Ammon's horn (tissue), 1 donor: ENCODE data around the gene SHPK.
"Not testable (repeated sequence)": the region's sequence is repeated elsewhere in the genome, so short reads cannot be mapped to it uniquely, and the experiment has no call there.

Source experiments
- DNase-seq: peaks from one replicate; pipeline ENCODE4 v3.0.0-alpha.2; 2016; ENCODE audit warnings: low spot score

The SHPK gene

GRCh38 chr17:3590231-3590630, 45.8 kb downstream of the SHPK start:
- DNase-seq: no peak

GRCh38 chr17:3589784-3590183, 46.3 kb downstream of the SHPK start:
- no peak for DNase-seq

- DNase-seq: no peak
These were observed 50.2 kb downstream of the SHPK start for GRCh38 chr17:3585826-3586225.

- DNase-seq: no peak
These were observed 52.6 kb downstream of the SHPK start for GRCh38 chr17:3583456-3583855.

- no peak for DNase-seq
These were observed 53.1 kb downstream of the SHPK start for GRCh38 chr17:3582915-3583314.

GRCh38 chr17:3578667-3579066, 57.4 kb downstream of the SHPK start:
- not testable (repeated sequence) for DNase-seq

GRCh38 chr17:3576970-3577369, 59.1 kb downstream of the SHPK start:
- DNase-seq: no peak

GRCh38 chr17:3575511-3575910, 60.5 kb downstream of the SHPK start:
- DNase-seq: no peak

- no peak for DNase-seq
These were observed 61.8 kb downstream of the SHPK start for GRCh38 chr17:3574231-3574630.

GRCh38 chr17:3573246-3574100, 62.6 kb downstream of the SHPK start:
- no peak for DNase-seq

- no peak for DNase-seq
These were observed 63.8 kb downstream of the SHPK start for GRCh38 chr17:3572231-3572630.

GRCh38 chr17:3571043-3571900, 64.8 kb downstream of the SHPK start:
- DNase-seq: no peak

- DNase-seq: no peak
These were observed 66.4 kb downstream of the SHPK start for GRCh38 chr17:3569534-3570137.

- no peak for DNase-seq
These were observed 69.5 kb downstream of the SHPK start for GRCh38 chr17:3566551-3566950.

- no peak for DNase-seq
These were observed 70.9 kb downstream of the SHPK start for GRCh38 chr17:3565143-3565542.

- DNase-seq: not testable (repeated sequence)
These were observed 71.8 kb downstream of the SHPK start for GRCh38 chr17:3564241-3564640.

GRCh38 chr17:3559270-3559645, 76.8 kb downstream of the SHPK start:
- DNase-seq: no peak

GRCh38 chr17:3558603-3559269, 77.3 kb downstream of the SHPK start:
- DNase-seq: no peak
